NT2/D1 (cell line): ENCODE results near the gene PLCB1.

Experiments used
- SUZ12 ChIP-seq: IDR thresholded peaks from 2 replicates; pipeline ENCODE4 v1.6.1; 2011; ENCODE audit not compliant: insufficient read length, insufficient read depth; ENCODE audit errors: extremely low read depth
- YY1 ChIP-seq: IDR thresholded peaks from 2 replicates; pipeline ENCODE4 v1.6.1; 2011; ENCODE audit not compliant: insufficient read length, insufficient read depth

DNA sequence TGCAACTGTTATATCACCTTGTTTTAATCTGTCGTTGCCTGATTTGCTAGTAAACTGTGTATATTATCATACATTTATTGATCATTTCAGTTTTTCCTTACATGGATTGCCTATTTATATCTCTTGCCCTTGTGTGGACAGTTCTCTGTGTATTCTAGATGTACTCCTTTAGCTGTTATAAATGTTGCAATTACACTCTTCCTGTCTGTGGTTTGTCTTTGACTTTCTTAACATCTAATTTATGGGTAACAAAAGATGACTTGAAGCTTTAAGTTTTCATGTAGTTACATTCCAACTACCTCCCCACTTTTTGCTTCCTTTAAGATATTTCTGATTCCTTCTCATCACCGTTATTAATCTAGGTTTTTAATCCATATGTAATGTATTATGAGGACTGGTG, 22.6 kb downstream of the PLCB1 start:
- TF ChIP-seq YY1: no peak
- no peak for TF ChIP-seq SUZ12
